HG02943 (cell line): ENCODE results near the gene CYP4F12.

Source experiments
- ATAC-seq: cut with Tn5 transposase; IDR thresholded peaks from one replicate; pipeline ENCODE4 v1.9.1; 2021; ENCODE audit warnings: mild to moderate bottlenecking, low read depth, moderate library complexity; ENCODE audit not compliant: unreplicated experiment

Gene CYP4F12

DNA sequence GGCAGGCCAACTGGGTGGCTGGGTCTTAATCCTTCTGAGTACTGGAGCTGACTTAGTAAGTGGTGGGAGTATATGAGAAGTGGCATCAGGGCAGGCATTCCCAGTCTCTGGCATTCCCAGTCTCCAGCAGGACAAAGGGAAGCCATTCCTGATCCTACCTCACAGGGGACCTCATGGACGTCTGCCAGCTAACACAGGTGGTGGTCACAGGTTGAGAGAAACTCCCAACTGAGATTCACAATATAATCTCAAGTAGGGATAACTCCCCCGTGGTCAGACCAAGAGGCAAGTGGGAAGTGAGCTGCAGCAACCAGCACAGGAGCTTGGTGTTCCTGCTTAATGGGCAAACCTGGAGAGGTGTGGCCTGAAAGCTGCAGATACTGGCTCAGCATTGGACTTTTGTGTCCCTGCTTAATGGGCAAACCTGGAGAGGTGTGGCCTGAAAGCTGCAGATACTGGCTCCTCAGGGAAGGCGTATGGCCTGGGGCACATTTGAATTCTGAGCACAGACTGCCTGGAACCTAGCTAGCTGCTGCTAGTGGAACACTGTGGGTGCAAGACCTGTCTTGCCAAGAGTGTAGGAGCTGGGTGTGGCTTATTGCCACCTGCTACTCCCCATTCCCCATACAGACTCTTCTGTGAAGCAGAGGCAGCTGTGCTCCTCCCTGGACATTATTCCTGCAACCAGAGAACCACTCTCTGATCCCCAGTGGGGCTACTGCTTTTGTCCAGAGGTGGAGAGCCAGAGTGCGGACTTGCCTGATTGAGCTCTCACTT is 29.1 kb downstream of the CYP4F12 start:
- ATAC-seq, result no peak

GRCh38 chr19:15702534-15702930 is 29.6 kb downstream of the CYP4F12 start:
- no peak for ATAC-seq

- ATAC-seq, result no peak
These were observed 41.8 kb downstream of the CYP4F12 start for GRCh38 chr19:15714638-15715037.

DNA sequence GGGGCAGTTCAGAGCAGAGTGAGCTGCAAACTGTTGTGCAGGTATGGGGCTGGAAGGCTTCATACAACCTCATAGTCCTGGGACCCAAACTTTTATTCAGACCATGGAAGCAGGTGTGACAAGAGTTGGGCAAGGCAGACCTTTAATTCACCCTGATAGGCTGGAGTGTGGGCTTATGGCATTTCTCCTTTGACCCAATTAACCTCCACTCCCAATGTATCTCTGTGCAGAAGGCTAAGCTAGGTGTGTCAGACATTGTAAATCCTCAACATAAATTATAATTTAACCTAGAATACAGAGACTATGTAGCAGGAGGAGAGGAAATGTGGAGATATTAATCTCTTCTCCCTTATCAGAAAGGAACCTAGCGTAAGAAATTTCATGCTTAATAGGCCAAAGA is 42.8 kb downstream of the CYP4F12 start:
- no peak for ATAC-seq

DNA sequence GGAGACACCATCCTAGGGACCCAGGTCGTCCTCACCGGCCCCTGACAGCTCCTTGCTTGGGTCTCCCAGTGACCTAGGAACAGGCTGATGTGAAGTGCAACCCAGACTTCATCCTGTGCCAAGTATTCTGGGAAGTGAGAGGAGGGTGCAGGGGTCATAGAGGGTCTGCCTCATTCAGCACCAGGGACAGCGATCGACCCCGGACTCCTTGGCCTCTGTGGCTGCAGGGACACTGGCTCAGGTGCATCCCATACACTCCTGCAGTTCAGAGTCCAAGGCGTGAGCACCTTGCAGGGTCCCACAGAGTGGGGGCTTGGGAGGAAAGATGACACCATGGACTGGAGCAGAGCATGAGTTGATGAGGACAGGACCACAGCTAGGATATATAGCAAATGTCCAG is 44.9 kb downstream of the CYP4F12 start:
- ATAC-seq, result no peak

DNA sequence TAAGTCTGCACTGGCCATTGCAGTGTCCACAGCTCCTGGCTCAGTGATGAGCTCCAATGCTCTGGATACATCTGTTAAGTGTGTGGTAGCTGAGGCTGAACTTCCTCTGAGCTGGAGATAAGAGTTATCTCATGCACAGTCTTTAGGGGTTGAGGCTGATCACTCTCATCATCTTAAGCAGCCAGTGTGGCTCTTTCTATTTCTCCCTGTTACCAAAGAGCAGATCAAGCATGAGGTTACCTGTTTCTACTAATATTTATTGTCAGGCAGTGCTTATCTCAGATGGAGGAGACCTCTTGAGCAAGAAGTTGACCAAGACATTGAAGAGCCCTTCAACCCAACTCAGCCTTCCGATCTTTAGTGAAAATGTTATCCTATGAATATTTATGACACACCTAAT is 48.4 kb downstream of the CYP4F12 start:
- ATAC-seq, result no peak

- no peak for ATAC-seq
These were observed 50.1 kb downstream of the CYP4F12 start for GRCh38 chr19:15722956-15723355.

DNA sequence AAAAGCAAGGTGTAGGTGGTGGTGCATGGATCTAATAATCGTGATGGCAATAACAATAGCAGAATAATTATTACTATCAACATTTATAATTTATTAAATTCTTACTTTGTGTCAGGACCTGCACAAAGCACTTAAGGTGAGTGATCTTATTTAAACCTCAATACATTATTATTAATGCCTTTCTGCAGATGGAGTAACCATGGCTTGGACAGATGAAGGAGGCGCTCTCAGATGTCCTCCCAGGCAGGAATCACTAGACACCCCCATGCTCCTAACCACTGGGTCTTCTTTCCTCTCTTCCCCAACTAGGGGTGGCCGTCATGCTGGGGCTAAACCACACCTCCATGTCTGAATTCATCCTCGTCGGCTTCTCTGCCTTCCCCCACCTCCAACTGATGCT is 54.8 kb downstream of the CYP4F12 start, which contains the start of gene OR10H2:
TSS of gene OR10H2 (plus strand) at position 301 of the 400 bp plus-strand sequence. CDS start at position 321, 20 bp downstream.
- no peak for ATAC-seq

DNA sequence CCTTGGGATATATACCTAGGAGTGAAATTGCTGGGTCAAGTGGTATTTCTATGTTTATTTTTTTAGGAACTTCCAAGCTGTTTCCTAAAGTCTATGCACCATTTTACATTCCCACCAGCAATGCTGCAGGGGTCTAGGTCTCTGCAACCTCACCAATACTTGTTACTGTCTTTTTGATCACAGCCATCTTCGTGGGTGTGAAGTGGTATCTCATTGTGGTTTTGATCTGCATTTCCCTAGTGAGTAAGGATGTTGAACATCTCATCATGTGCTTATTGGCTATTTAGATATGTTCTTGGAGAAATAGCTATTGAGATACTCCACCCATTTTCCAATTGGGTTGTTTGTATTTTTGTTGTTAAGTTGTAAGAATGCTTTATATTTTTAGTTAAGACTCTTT is 57.7 kb downstream of the CYP4F12 start:
- no peak for ATAC-seq

DNA sequence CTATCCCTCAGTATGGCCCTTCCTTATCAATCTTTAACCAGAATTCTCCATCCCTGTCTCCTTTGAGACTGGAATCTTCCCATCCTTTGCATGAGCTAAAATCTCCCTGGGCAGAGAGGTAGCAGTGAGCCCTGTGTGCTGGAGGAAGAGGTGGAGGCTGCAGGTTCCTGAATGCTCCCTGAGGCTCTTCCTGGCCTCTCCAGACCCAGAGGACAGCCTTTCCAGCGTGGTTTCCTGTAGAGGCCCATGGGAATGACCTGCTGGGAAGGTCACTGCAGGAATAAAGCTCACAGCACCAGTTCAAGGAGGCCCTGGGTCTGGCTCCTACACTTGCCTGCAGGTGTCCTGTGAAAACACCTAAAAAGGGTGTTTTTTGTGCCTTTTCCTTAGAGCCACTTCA is 59.5 kb downstream of the CYP4F12 start:
- no peak for ATAC-seq

DNA sequence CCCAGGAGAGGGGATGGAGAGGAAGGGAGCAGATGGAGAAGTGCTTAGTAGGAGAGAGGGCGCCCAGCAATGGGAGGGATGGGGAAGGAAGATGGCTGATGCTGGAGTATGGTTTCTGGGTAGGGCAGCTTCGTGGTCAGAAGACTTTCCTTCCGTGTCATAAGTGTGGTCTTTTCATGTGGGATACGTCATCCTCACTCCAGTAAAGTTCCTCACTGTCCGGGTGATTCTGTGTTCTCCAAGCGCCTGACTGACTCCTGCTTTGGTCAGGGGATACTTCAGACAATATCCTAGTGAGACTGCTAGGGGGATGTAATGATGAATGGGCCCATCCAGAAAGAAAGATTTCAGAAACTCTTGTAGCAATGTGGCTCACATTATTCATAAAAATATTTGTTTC is 61.0 kb downstream of the CYP4F12 start:
- no peak for ATAC-seq

- no peak for ATAC-seq
These were observed 64.8 kb downstream of the CYP4F12 start, which contains the start of gene OR10H3 for GRCh38 chr19:15737722-15738121. TSS of gene OR10H3 (plus strand) at chr19:15737985. CDS start at chr19:15741393, 3,408 bp downstream.

GRCh38 chr19:15740785-15741184 is 67.9 kb downstream of the CYP4F12 start:
- ATAC-seq, result no peak
